CD4-positive, alpha-beta T cell (primary cell): Measurements from ENCODE around the gene PCDHA1. TPM values are rescaled to one million over a fixed set of nuclear protein-coding genes. Genes with fewer than 3 reads are reported as not detected.

Experiments used
- ATAC-seq: fragments of 200-7000 bp; cut with Tn5 transposase; one replicate; pipeline ENCODE4 v1.10.0; 2022; ENCODE audit warnings: mild to moderate bottlenecking; ENCODE audit not compliant: poor library complexity
- CTCF ChIA-PET: fragments of 350-600 bp; sonication (Branson Sonifier 250); formaldehyde crosslinking; loops from one replicate; lab custom pipeline; 2021; ENCODE audit warnings: antibody characterized with exemption, inconsistent platforms; lab: Charles Lee
- POLR2A ChIA-PET: fragments of 350-600 bp; sonication (Branson Sonifier 250); formaldehyde crosslinking; loops from one replicate; lab custom pipeline; 2021; ENCODE audit warnings: antibody characterized with exemption, inconsistent platforms; lab: Charles Lee
- DNase-seq, 14 experiments: peaks; one replicate each; pipeline ENCODE4 v3.0.0-alpha.2; 2013 to 2020; ENCODE audit warnings: mixed read lengths in 2 of 14
- H3K27ac ChIP-seq, 2 donors: one replicate each; pipeline versions ENCODE4 v1.5.1 to v1.7.0; 2013; ENCODE audit warnings: low read length in 2 of 2, low read depth in 1 of 2, mild to moderate bottlenecking in 1 of 2
- H3K27me3 ChIP-seq, 2 experiments: 1 replicate in 1 of 2; 2 replicates in 1 of 2; pipeline versions ENCODE4 v1.6.1 to v1.7.0; 2013; ENCODE audit warnings: low read length in 2 of 2, control low read depth in 1 of 2, mild to moderate bottlenecking in 1 of 2, moderate library complexity in 1 of 2; ENCODE audit not compliant: insufficient read depth in 2 of 2, control insufficient read depth in 1 of 2
- H3K36me3 ChIP-seq: one replicate; pipeline ENCODE4 v1.6.1; 2013; ENCODE audit warnings: low read length, control low read depth; ENCODE audit not compliant: insufficient read depth
- H3K4me1 ChIP-seq: one replicate; pipeline ENCODE4 v1.6.1; 2013; ENCODE audit warnings: low read length, control low read depth; ENCODE audit not compliant: insufficient read depth
- H3K4me3 ChIP-seq: one replicate; pipeline ENCODE4 v1.5.1; 2013; ENCODE audit warnings: mild to moderate bottlenecking, low read length, moderate library complexity
- H3K9me3 ChIP-seq, 2 experiments: 1 replicate in 1 of 2; 2 replicates in 1 of 2; pipeline versions ENCODE4 v1.6.1 to v1.7.0; 2013; ENCODE audit warnings: low read length in 2 of 2, mild to moderate bottlenecking in 2 of 2, control low read depth in 1 of 2, moderate library complexity in 1 of 2; ENCODE audit not compliant: control insufficient read depth in 1 of 2, insufficient read depth in 1 of 2
- H3K27ac Mint-ChIP-seq: one replicate; pipeline ENCODE4 v1.8.0; 2020; ENCODE audit warnings: mixed read lengths
- H3K27me3 Mint-ChIP-seq: one replicate; pipeline ENCODE4 v1.8.0; 2021; ENCODE audit warnings: mixed read lengths
- H3K36me3 Mint-ChIP-seq: one replicate; pipeline ENCODE4 v1.8.0; 2021; ENCODE audit warnings: low read depth, mixed read lengths
- H3K4me1 Mint-ChIP-seq: one replicate; pipeline ENCODE4 v1.8.0; 2021; ENCODE audit warnings: low read depth, mixed read lengths
- H3K4me3 Mint-ChIP-seq: one replicate; pipeline ENCODE4 v1.8.0; 2020; ENCODE audit warnings: mild to moderate bottlenecking, mixed read lengths
- H3K9me3 Mint-ChIP-seq: one replicate; pipeline ENCODE4 v1.8.0; 2020; ENCODE audit warnings: mixed read lengths
- CTCF ChIP-seq: fragments of 200-600 bp; IDR thresholded peaks from one replicate; pipeline ENCODE4 v1.8.0; 2022; ENCODE audit warnings: antibody characterized with exemption, mild to moderate bottlenecking
- intact Hi-C, 2 experiments: fragments of 100-400 bp; cut with DNase I in 1 of 2; cut with micrococcal nuclease in 1 of 2; formaldehyde crosslinking; loops; one replicate each; pipeline versions ENCODE4 v1.15.1 to v1.9.0; 2023 to 2025; cut with DNase I, micrococcal nuclease
- total RNA-seq, 174 experiments: library from RNA in 2 of 174; stranded (reverse) in 2 of 174; gene quantifications; one replicate each; pipeline ENCODE4 v1.2.3 and lab custom pipeline; 2021 to 2026

Gene PCDHA1
- total RNA-seq, 2 experiments from 2014 or later, result not detected

GRCh38 chr5:140977003-140977402 is 191.1 kb downstream of the PCDHA1 start:
- Mint-ChIP-seq H3K9me3 (no peaks in the 10 kb centered on the region), H3K27me3 (peaks cover 36% of the 10 kb centered on the region), H3K36me3 (no peaks in the 10 kb centered on the region), H3K4me1 (no peaks in the 10 kb centered on the region), H3K4me3 (no peak overlapping the region), H3K27ac (no peak overlapping the region)
- no peaks in the 10 kb centered on the region for H3K9me3 ChIP-seq
- H3K4me1 ChIP-seq, result no peaks in the 10 kb centered on the region
- no peak for TF ChIP-seq CTCF
- peaks cover 0 to 6% of the 10 kb centered on the region in 2 experiments for H3K27me3 ChIP-seq
- POLR2A ChIA-PET, result no interaction called here
- no peak overlapping the region for H3K4me3 ChIP-seq
- DNase-seq, result no peak
- CTCF ChIA-PET, result no interaction called here
- no peak overlapping the region for H3K27ac ChIP-seq
- intact Hi-C loops, result no loop called here
- no peaks in the 10 kb centered on the region for H3K36me3 ChIP-seq
- no peak for ATAC-seq

- Histone ChIP-seq H3K36me3 (no peaks in the 10 kb centered on the region), H3K4me1 (no peaks in the 10 kb centered on the region), H3K4me3 (no peak overlapping the region), H3K9me3 (no peaks in the 10 kb centered on the region), H3K27ac (no peak overlapping the region), H3K27me3 (peaks cover 0 to 6% of the 10 kb centered on the region in 2 experiments)
- TF ChIP-seq CTCF, result no peak
- no peaks in the 10 kb centered on the region for H3K36me3 Mint-ChIP-seq
- no peak overlapping the region for H3K4me3 Mint-ChIP-seq
- no peak for DNase-seq
- CTCF ChIA-PET, result no interaction called here
- POLR2A ChIA-PET, result no interaction called here
- no peaks in the 10 kb centered on the region for H3K9me3 Mint-ChIP-seq
- intact Hi-C loops, result no loop called here
- no peak for ATAC-seq
- H3K27me3 Mint-ChIP-seq, result peaks cover 39% of the 10 kb centered on the region
- no peaks in the 10 kb centered on the region for H3K4me1 Mint-ChIP-seq
- no peak overlapping the region for H3K27ac Mint-ChIP-seq
Measured at GRCh38 chr5:140978260-140978659, 192.3 kb downstream of the PCDHA1 start.

GRCh38 chr5:140978983-140979382 is 193.0 kb downstream of the PCDHA1 start:
- TF ChIP-seq CTCF, result no peak
- no peak for ATAC-seq
- Histone ChIP-seq H3K27ac (no peak overlapping the region), H3K36me3 (no peaks in the 10 kb centered on the region), H3K4me3 (no peak overlapping the region), H3K9me3 (no peaks in the 10 kb centered on the region), H3K27me3 (peaks cover 0 to 6% of the 10 kb centered on the region in 2 experiments), H3K4me1 (no peaks in the 10 kb centered on the region)
- peaks cover 38% of the 10 kb centered on the region for H3K27me3 Mint-ChIP-seq
- no peaks in the 10 kb centered on the region for H3K36me3 Mint-ChIP-seq
- no peak overlapping the region for H3K4me3 Mint-ChIP-seq
- ChIA-PET POLR2A (no interaction called here), CTCF (no interaction called here)
- H3K9me3 Mint-ChIP-seq, result no peaks in the 10 kb centered on the region
- no peak overlapping the region for H3K27ac Mint-ChIP-seq
- intact Hi-C loops, result no loop called here
- no peak for DNase-seq
- no peaks in the 10 kb centered on the region for H3K4me1 Mint-ChIP-seq
